GM21786 (cell line): ENCODE data around the gene ARHGEF10L.
"Not testable (repeated sequence)": the region's sequence is repeated elsewhere in the genome, so short reads cannot be mapped to it uniquely, and the experiment has no call there.

ENCODE experiments used
- ATAC-seq: cut with Tn5 transposase; IDR thresholded peaks from one replicate; pipeline ENCODE4 v1.9.1; 2021; ENCODE audit not compliant: unreplicated experiment

Gene ARHGEF10L

GRCh38 chr1:17607644-17608581 lies 68.4 kb downstream of the ARHGEF10L start:
- ATAC-seq: no peak

- ATAC-seq: no peak
Observed at GRCh38 chr1:17609529-17609928, 70.0 kb downstream of the ARHGEF10L start.

- ATAC-seq: no peak
Observed at GRCh38 chr1:17610085-17610484, 70.6 kb downstream of the ARHGEF10L start.

GRCh38 chr1:17610713-17611112 lies 71.2 kb downstream of the ARHGEF10L start:
- ATAC-seq: no peak

DNA sequence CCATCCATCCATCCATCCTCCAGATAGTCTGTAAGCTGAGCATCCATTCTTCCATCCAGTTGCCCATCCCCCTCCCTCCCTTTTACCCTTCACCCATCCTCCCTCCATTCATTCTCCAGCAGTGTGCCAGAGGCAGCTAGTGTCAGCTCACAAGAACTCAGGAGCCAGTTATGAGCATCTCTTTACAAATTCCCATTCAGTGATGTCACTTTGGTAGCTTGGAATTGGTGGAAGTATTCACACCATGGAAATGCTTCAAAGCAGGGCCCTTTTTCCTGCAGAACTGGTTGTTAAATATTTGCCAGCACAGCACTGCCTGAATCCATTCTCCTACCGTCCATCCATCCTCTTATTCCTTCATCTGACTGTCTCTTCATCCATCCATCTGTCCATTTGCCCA lies 72.5 kb downstream of the ARHGEF10L start:
- ATAC-seq: no peak

DNA sequence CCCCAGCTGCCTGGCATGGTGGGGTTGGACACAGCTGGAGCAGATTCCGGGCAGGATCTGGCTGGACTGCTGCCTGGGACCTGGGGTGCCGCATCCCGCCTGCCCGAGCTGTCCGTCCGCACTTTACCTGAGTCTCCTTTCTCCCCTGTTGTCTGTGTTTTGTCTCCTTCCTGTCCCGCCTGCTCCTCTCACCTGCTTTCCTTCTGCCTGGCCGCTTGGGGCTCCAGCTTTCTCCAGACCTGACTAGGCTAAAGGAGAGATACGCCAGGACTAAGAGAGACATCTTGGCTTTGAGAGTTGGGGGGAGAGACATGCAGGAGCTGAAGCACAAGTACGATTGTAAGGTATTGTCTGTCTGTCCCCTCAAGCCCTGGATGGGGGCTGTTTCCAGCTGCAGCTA lies 73.3 kb downstream of the ARHGEF10L start:
- no peak for ATAC-seq

DNA sequence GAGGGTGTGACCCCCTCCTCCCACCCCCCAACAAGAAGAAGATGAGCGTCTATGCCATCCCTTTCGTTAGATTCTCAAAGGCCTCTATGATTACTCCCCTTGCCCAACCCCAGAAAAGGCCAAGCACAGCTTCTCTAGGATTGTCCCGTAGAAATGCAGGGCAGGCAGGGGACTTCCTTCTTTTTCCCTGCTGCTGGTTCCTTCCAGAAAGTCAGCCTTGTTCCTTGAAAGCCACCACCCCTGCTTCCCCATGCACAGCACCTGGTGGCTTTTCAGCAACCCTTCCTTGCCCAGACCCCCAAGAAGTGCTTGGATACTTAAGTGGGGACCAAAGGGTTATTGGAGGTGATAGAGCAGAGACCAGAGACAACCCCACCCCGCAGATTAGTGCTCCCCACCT lies 75.1 kb downstream of the ARHGEF10L start:
- ATAC-seq: no peak

GRCh38 chr1:17615157-17615556 lies 75.7 kb downstream of the ARHGEF10L start:
- no peak for ATAC-seq

DNA sequence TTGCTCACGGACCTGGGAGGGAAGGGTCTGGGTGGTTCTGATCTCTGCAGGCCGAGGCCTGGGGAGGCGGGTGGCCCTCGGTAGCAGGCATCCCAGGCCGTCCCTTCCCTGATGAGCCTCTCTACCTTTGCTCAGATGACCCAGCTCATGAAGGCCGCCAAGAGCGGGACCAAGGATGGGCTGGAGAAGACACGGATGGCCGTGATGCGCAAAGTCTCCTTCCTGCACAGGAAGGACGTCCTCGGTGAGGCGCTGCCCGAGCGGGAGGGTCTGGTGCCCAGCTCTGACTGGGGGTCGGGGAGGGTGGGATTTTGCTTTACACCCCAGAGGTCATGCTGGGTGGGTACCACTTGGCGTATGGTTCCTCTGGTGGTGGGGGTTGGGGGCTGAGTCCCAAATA lies 76.5 kb downstream of the ARHGEF10L start:
- no peak for ATAC-seq

GRCh38 chr1:17616731-17617279 lies 77.3 kb downstream of the ARHGEF10L start:
- ATAC-seq: no peak

- ATAC-seq: no peak
Observed at GRCh38 chr1:17617787-17618557, 78.5 kb downstream of the ARHGEF10L start.

GRCh38 chr1:17618558-17619247 lies 79.2 kb downstream of the ARHGEF10L start:
- no peak for ATAC-seq

GRCh38 chr1:17620448-17620847 lies 81.0 kb downstream of the ARHGEF10L start:
- no peak for ATAC-seq

- no peak for ATAC-seq
Observed at GRCh38 chr1:17621691-17622090, 82.2 kb downstream of the ARHGEF10L start.

DNA sequence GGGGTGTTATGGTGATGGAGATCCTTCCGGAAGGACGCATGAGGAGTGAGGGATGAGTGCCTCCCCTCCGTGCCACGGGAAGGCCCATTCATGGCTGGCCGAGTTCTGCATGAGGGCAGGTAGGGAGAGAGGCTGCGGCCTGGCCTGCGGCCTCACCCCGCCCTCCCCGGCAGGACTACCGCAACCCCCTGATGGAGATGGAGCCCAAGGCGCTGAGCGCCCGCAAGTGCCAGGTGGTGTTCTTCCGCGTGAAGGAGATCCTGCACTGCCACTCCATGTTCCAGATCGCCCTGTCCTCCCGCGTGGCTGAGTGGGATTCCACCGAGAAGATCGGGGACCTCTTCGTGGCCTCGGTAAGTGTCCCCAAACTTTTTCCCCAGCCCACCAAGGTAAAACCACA lies 83.3 kb downstream of the ARHGEF10L start:
- no peak for ATAC-seq

GRCh38 chr1:17624611-17625233 lies 85.2 kb downstream of the ARHGEF10L start:
- ATAC-seq: no peak

- no peak for ATAC-seq
Observed at GRCh38 chr1:17627239-17628052, 87.9 kb downstream of the ARHGEF10L start.

GRCh38 chr1:17629046-17629445 lies 89.5 kb downstream of the ARHGEF10L start:
- ATAC-seq: not testable (repeated sequence)

GRCh38 chr1:17629460-17629859 lies 90.0 kb downstream of the ARHGEF10L start:
- ATAC-seq: no peak
